ENCODE measurements around the gene GSTM1. TPM values are rescaled to one million over a fixed set of nuclear protein-coding genes. Genes with fewer than 3 reads are reported as not detected.

Gene GSTM1
- total and polyA plus RNA-seq, 2 donors (not counting 1 experiment from before 2014, with no cell fraction given): 30.5 to 40.0 TPM

DNA sequence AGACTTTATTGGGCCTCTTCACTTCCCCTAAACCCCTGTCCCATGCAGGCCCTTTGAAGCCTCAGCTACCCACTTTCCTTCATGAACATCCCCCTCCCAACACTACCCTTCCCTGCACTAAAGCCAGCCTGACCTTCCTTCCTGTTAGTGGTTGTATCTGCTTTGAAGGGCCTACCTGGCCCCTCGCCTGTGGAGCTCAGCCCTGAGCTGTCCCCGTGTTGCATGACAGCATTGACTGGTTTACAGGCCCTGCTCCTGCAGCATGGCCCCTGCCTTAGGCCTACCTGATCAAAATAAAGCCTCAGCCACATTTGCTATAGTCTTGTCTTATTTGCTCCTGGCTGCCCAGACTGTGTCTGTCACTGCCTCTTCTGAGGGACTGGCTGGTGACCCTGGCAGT, 26.2 kb upstream of the GSTM1 start:
- POLR2A ChIA-PET: no interaction called here
- WGBS (ENCODE audit: insufficient coverage): 87% methylated on average over 2 of the region's 2 CpGs
- H3K27ac ChIP-seq (ENCODE audit: low read length in 2 of 2): no peak overlapping the region

GRCh38 chr1:109664671-109665070, 22.9 kb upstream of the GSTM1 start:
- Mint-ChIP-seq H3K27ac (no peak overlapping the region), H3K9me3 (ENCODE audit: insufficient read depth) (no peaks in the 10 kb centered on the region), H3K27me3 (no peaks in the 10 kb centered on the region), H3K4me1 (peaks cover 17% of the 10 kb centered on the region), H3K4me3 (no peak overlapping the region)
- no peak for ATAC-seq (ENCODE audit: low read depth)
- no peak overlapping the region for H3K27ac ChIP-seq (ENCODE audit: low read length in 2 of 2)
- H3K4me3 ChIP-seq (ENCODE audit: control extremely low read depth in 1 of 5, extremely low read depth in 1 of 5, insufficient read depth in 1 of 5, low read depth in 2 of 5, low read length in 4 of 5): no peak overlapping the region
- no peak overlapping the region for H2AFZ ChIP-seq (ENCODE audit: insufficient read depth, low read depth, low read length, poor library complexity, severe bottlenecking)
- CTCF ChIA-PET: interaction anchor here (1.4 kb wide), 1 partner anchor 24 kb away, joined by 4 read pairs; no protein-coding TSS in a partner anchor
- no peak overlapping the region for H3K9ac ChIP-seq (ENCODE audit: low read length)
- no peak for TF ChIP-seq CTCF (IDR thresholded peaks at IDR 0.05)
- H3K36me3 ChIP-seq (replicated peaks in 1 of 2; ENCODE audit: control extremely low read depth in 1 of 2, control insufficient read depth in 1 of 2, extremely low read depth in 1 of 2, insufficient read depth in 2 of 2, low read length in 1 of 2): peaks cover 0 to 7% of the 10 kb centered on the region in 2 experiments
- H3K4me1 ChIP-seq (ENCODE audit: control insufficient read depth in 2 of 2, insufficient read depth in 2 of 2, low read length in 2 of 2): peaks cover 4 to 14% of the 10 kb centered on the region in 2 donors
- no peaks in the 10 kb centered on the region for H4K20me1 ChIP-seq (ENCODE audit: control insufficient read depth, insufficient read depth, low read length, poor library complexity, severe bottlenecking)
- H3K79me2 ChIP-seq (ENCODE audit: control insufficient read depth, insufficient read depth, low read length): no peaks in the 10 kb centered on the region
- no peak overlapping the region for H3K4me2 ChIP-seq (replicated peaks; ENCODE audit: low read depth, low read length, poor library complexity, severe bottlenecking)
- intact Hi-C loops (cut with micrococcal nuclease): no loop called here
- no peaks in the 10 kb centered on the region for H3K27me3 ChIP-seq (replicated peaks in 1 of 4; ENCODE audit: control extremely low read depth in 1 of 4, control insufficient read depth in 3 of 4, insufficient read depth in 4 of 4, low read length in 3 of 4)
- no CpG with 5 or more reads among the region's 1 CpG for WGBS (ENCODE audit: insufficient coverage)
- POLR2A ChIA-PET: no interaction called here
- no peaks in the 10 kb centered on the region for H3K9me3 ChIP-seq (ENCODE audit: control extremely low read depth in 1 of 3, control insufficient read depth in 2 of 3, insufficient read depth in 1 of 3, low read length in 2 of 3)
- no peak for DNase-seq

More for the DNA sequence above, 26.2 kb upstream of the GSTM1 start:
- ATAC-seq (ENCODE audit: low read depth) (no peak), DNase-seq (no peak)
- Histone ChIP-seq H3K9me3 (ENCODE audit: control extremely low read depth in 1 of 3, control insufficient read depth in 2 of 3, insufficient read depth in 1 of 3, low read length in 2 of 3) (no peaks in the 10 kb centered on the region), H3K4me3 (ENCODE audit: control extremely low read depth in 1 of 5, extremely low read depth in 1 of 5, insufficient read depth in 1 of 5, low read depth in 2 of 5, low read length in 4 of 5) (no peak overlapping the region), H3K36me3 (replicated peaks in 1 of 2; ENCODE audit: control extremely low read depth in 1 of 2, control insufficient read depth in 1 of 2, extremely low read depth in 1 of 2, insufficient read depth in 2 of 2, low read length in 1 of 2) (peaks cover 0 to 16% of the 10 kb centered on the region in 2 experiments), H2AFZ (ENCODE audit: insufficient read depth, low read depth, low read length, poor library complexity, severe bottlenecking) (no peak overlapping the region), H3K4me1 (ENCODE audit: control insufficient read depth in 2 of 2, insufficient read depth in 2 of 2, low read length in 2 of 2) (peaks cover 4 to 6% of the 10 kb centered on the region in 2 donors), H4K20me1 (ENCODE audit: control insufficient read depth, insufficient read depth, low read length, poor library complexity, severe bottlenecking) (no peaks in the 10 kb centered on the region), H3K27me3 (replicated peaks in 1 of 4; ENCODE audit: control extremely low read depth in 1 of 4, control insufficient read depth in 3 of 4, insufficient read depth in 4 of 4, low read length in 3 of 4) (no peaks in the 10 kb centered on the region), H3K79me2 (ENCODE audit: control insufficient read depth, insufficient read depth, low read length) (no peaks in the 10 kb centered on the region), H3K4me2 (replicated peaks; ENCODE audit: low read depth, low read length, poor library complexity, severe bottlenecking) (no peak overlapping the region), H3K9ac (ENCODE audit: low read length) (no peak overlapping the region)
- TF ChIP-seq CTCF (IDR thresholded peaks at IDR 0.05) (no peak), EZH2 (IDR thresholded peaks at IDR 0.05; ENCODE audit: borderline replicate concordance, insufficient read depth, low read depth, low read length, poor library complexity, severe bottlenecking) (no peak)
- intact Hi-C loops (cut with micrococcal nuclease): no loop called here
- Mint-ChIP-seq H3K27me3 (no peaks in the 10 kb centered on the region), H3K4me3 (no peak overlapping the region), H3K27ac (no peak overlapping the region), H3K4me1 (peaks cover 7% of the 10 kb centered on the region), H3K9me3 (ENCODE audit: insufficient read depth) (no peaks in the 10 kb centered on the region)
- CTCF ChIA-PET: interaction anchor here (1.1 to 1.9 kb wide), 2 partner anchors 15 to 21 kb away, joined by 3 to 8 read pairs; no protein-coding TSS in a partner anchor
